Nephron (organoid): Measurements from ENCODE around the gene RNF144B.

Experiments used
- H3K27ac Mint-ChIP-seq, 3 experiments: 2 replicates each; pipeline ENCODE4 v1.8.0; 2020; ENCODE audit warnings: mixed read lengths in 3 of 3, mild to moderate bottlenecking in 2 of 3, moderate library complexity in 1 of 3
- H3K27me3 Mint-ChIP-seq: 2 replicates; pipeline ENCODE4 v1.8.0; 2021; ENCODE audit warnings: low read depth, mild to moderate bottlenecking, moderate library complexity, mixed read lengths
- H3K36me3 Mint-ChIP-seq: 2 replicates; pipeline ENCODE4 v1.8.0; 2020; ENCODE audit warnings: low read depth, mixed read lengths
- H3K4me1 Mint-ChIP-seq: 2 replicates; pipeline ENCODE4 v1.8.0; 2020; ENCODE audit warnings: mixed read lengths
- H3K4me3 Mint-ChIP-seq, 3 experiments: 2 replicates each; pipeline ENCODE4 v1.8.0; 2020; ENCODE audit warnings: mild to moderate bottlenecking in 3 of 3, mixed read lengths in 3 of 3, moderate library complexity in 2 of 3
- H3K9me3 Mint-ChIP-seq: 2 replicates; pipeline ENCODE4 v1.8.0; 2020; ENCODE audit warnings: mixed read lengths
- TF ChIP-seq, protein P1 (sequence below), 3 experiments: fragments of 200-600 bp; sonication (generic); IDR thresholded peaks; one replicate each; pipeline ENCODE4 v1.5.0; 2021; ENCODE audit warnings: antibody characterized with exemption in 3 of 3; ENCODE audit not compliant: unreplicated experiment in 3 of 3

RNF144B gene

DNA sequence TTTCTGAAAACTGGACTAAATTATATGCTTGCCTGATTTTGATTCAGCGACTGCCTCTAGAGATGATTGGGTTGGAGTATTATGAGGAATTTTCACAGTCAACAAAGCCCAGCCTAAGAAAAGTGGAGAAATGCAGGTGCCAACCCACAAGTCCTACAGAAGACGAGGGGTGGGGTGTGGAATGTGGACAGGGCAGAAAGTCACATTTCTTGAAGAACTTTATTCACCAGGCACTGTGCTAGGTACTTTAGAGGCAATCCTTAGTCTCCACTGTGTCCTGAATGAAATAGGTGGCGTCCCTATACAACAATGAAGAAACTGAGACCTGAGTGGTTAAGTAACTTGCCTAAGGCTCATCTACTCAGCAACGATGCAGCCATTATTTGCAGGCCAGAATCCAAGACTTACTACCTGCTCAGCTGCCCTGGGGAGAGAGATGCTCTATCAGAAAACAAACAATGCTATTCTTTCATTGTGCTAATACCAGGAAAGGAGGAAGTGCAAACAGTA, 106.3 kb downstream of the RNF144B start:
- Mint-ChIP-seq H3K36me3 (no peaks in the 10 kb centered on the region), H3K9me3 (no peaks in the 10 kb centered on the region), H3K4me1 (peaks cover 13% of the 10 kb centered on the region), H3K27me3 (peaks cover 10% of the 10 kb centered on the region), H3K27ac (peak overlapping the region; percentile 52 to 95 (median 77)), H3K4me3 (peak overlapping the region in 1 of 3 experiments; percentile 18)
- TF ChIP-seq, protein P1, sequence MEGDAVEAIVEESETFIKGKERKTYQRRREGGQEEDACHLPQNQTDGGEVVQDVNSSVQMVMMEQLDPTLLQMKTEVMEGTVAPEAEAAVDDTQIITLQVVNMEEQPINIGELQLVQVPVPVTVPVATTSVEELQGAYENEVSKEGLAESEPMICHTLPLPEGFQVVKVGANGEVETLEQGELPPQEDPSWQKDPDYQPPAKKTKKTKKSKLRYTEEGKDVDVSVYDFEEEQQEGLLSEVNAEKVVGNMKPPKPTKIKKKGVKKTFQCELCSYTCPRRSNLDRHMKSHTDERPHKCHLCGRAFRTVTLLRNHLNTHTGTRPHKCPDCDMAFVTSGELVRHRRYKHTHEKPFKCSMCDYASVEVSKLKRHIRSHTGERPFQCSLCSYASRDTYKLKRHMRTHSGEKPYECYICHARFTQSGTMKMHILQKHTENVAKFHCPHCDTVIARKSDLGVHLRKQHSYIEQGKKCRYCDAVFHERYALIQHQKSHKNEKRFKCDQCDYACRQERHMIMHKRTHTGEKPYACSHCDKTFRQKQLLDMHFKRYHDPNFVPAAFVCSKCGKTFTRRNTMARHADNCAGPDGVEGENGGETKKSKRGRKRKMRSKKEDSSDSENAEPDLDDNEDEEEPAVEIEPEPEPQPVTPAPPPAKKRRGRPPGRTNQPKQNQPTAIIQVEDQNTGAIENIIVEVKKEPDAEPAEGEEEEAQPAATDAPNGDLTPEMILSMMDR (IDR thresholded peaks at IDR 0.05; ENCODE audit: unreplicated experiment in 3 of 3): no peak

DNA sequence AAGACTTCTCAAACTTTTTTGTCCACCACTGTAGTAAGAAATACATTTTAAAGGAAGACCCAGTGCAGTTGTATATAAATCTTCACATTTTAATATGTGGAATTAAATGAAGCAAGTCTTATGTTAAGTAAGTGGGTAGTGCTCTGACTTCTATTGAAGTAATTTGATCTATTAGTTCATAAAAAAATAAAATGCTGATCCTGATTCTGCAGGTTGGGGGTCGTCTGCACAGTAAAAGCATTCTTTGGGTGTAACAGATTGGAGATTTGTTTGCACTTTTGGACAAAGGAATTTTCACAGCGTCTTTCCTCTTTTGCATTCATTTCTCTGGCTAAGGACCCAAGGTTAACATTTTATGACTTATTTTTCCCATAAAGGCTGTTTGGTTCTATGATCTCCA, 106.8 kb downstream of the RNF144B start:
- no peak overlapping the region for H3K4me3 Mint-ChIP-seq
- no peaks in the 10 kb centered on the region for H3K36me3 Mint-ChIP-seq
- TF ChIP-seq, protein P1 (IDR thresholded peaks at IDR 0.05; ENCODE audit: unreplicated experiment in 3 of 3): no peak
- H3K4me1 Mint-ChIP-seq: peaks cover 13% of the 10 kb centered on the region
- H3K27ac Mint-ChIP-seq: peak overlapping the region; percentile 52 to 95 (median 77)
- peaks cover 12% of the 10 kb centered on the region for H3K27me3 Mint-ChIP-seq
- H3K9me3 Mint-ChIP-seq: no peaks in the 10 kb centered on the region

DNA sequence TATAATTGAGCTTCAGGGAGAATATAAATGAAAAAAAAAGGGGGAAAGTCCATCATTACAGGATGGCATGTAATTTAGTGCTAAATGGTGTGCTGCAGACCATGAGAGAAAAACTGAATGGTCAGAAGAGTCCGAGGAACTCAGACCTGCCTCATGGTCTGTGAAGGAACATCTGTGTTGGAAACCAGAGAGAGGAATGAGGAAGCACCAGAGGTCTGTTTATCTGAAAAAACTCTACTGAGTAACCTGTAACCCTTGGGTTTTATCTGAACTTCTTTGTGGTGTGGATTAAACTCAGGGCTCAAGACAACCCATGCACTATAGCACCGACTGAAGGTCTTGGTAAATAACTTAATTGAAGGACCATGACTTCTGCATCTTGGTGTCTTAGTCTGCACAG, 108.1 kb downstream of the RNF144B start:
- Mint-ChIP-seq H3K36me3 (no peaks in the 10 kb centered on the region), H3K4me3 (no peak overlapping the region), H3K27me3 (peaks cover 12% of the 10 kb centered on the region), H3K9me3 (no peaks in the 10 kb centered on the region), H3K27ac (peak overlapping the region in 1 of 3 experiments; percentile 95), H3K4me1 (peaks cover 13% of the 10 kb centered on the region)
- TF ChIP-seq, protein P1 (IDR thresholded peaks at IDR 0.05; ENCODE audit: unreplicated experiment in 3 of 3): no peak

DNA sequence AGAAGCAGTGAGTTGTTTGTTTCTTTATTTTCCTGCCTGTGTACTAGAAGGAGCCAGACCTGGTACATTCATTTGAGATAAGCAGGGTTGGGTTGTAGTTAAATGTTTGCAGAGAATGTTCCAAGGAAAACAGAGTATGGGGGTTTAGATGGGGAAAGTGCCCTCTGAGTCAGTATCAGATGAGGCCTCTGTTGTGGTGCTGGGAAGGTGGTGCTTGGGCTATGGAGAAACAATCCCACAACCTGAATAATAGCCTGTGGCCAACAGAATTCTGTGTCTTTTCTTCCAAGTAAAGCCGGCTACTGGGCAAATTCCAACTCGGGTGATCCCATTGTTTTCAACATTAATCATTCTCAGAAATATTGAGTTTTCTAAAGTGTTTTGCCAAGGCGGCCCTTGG, 109.3 kb downstream of the RNF144B start:
- Mint-ChIP-seq H3K36me3 (no peaks in the 10 kb centered on the region), H3K9me3 (no peaks in the 10 kb centered on the region), H3K4me1 (peaks cover 13% of the 10 kb centered on the region), H3K27ac (peak overlapping the region in 1 of 3 experiments; percentile 48), H3K4me3 (no peak overlapping the region), H3K27me3 (peaks cover 9% of the 10 kb centered on the region)
- TF ChIP-seq, protein P1 (IDR thresholded peaks at IDR 0.05; ENCODE audit: unreplicated experiment in 3 of 3): no peak

DNA sequence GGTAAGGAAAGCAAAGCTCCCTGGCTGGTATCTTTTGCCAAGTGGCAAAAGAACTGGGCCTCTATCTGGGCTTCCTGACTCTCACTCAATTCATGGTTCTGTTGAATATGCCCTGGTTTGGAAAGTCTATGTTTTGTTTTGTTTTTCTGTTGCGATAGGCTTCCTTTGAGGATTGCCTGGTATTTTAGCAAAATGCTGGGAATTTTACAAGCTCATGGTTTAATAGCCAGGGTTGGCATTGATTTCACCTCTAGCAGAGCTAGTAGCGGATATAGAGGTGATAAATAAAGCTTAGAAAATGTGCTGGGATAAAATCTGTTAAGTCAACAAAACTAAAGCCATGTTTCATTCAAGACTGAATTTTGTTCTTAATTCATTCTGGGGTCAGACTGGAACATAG, 109.9 kb downstream of the RNF144B start:
- Mint-ChIP-seq H3K4me1 (peaks cover 13% of the 10 kb centered on the region), H3K27me3 (peaks cover 8% of the 10 kb centered on the region), H3K27ac (no peak overlapping the region), H3K36me3 (no peaks in the 10 kb centered on the region), H3K9me3 (no peaks in the 10 kb centered on the region), H3K4me3 (no peak overlapping the region)
- TF ChIP-seq, protein P1 (IDR thresholded peaks at IDR 0.05; ENCODE audit: unreplicated experiment in 3 of 3): no peak

DNA sequence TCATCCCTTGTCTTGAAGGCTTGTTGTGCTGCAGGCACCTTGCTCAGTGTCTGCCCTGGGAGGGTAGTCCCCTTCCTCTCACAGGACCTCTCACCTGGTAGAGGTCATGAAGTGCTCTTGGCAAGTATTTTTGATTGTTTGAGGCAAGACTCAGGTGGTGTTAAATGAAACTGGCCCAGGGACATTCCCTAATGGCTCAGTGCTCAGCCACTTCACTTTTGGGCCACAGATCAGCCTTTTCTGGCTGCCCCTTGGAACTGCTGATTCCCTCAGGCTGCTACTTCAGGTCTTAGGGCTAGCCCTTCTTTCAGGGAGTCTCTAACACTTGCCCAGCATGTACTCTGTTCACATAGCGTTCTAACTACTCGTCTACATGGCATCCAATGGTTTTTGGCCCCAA, 111.3 kb downstream of the RNF144B start:
- no peaks in the 10 kb centered on the region for H3K36me3 Mint-ChIP-seq
- H3K27me3 Mint-ChIP-seq: peaks cover 8% of the 10 kb centered on the region
- peaks cover 9% of the 10 kb centered on the region for H3K4me1 Mint-ChIP-seq
- TF ChIP-seq, protein P1 (IDR thresholded peaks at IDR 0.05; ENCODE audit: unreplicated experiment in 3 of 3): no peak
- H3K27ac Mint-ChIP-seq: no peak overlapping the region
- no peak overlapping the region for H3K4me3 Mint-ChIP-seq
- no peaks in the 10 kb centered on the region for H3K9me3 Mint-ChIP-seq
